ENCODE measurements around the gene ETFDH.
"Not testable (repeated sequence)": the region's sequence is repeated elsewhere in the genome, so short reads cannot be mapped to it uniquely, and the experiment has no call there.

ETFDH gene

DNA sequence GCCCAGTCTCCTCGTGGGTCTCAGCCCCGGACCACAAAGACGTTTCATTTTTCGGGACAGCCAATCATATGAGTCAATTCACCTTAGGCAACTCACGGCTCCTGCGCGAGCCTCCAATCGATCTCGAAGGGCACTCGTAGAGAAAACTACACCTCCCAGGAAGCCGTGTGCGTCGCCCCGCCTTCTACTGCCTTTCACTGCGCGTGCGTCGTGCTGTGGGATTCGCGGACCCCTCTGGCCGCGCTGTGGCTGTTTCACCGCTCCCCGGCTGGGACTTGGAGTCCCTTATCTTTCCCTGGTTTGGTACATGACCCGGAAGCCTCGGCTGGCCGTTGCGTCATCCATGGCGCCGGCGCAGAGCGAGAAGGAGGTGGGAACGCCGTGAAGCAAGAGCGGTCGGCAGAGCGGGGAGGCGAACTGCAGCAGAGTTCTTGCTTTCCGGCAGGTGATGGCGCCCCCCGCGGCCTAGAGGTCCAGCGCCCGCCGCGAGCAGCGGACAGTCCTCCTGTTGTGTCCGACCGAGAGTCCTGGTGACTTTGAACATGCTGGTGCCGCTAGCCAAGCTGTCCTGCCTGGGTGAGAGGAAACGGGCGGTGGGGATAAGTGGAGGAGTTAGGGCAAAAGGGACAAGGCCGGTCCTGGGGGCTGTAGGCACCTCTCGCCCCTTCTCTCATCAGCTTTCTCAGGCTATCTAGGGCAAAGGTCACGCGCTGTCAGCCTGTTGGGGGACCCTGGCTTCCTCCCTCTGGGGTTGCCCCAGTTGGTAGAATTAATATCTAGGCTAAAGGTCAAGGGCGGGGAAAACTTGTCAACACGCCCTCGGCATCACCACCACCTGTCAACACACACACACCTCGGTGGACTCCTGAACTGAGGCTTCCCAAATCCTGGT, at the start of gene ETFDH:
Gene ETFDH (plus strand): TSS at position 382 of the 892 bp plus-strand sequence. CDS start 161 bp downstream, at position 543.
- DNase-seq, result peak; percentile 99

DNA sequence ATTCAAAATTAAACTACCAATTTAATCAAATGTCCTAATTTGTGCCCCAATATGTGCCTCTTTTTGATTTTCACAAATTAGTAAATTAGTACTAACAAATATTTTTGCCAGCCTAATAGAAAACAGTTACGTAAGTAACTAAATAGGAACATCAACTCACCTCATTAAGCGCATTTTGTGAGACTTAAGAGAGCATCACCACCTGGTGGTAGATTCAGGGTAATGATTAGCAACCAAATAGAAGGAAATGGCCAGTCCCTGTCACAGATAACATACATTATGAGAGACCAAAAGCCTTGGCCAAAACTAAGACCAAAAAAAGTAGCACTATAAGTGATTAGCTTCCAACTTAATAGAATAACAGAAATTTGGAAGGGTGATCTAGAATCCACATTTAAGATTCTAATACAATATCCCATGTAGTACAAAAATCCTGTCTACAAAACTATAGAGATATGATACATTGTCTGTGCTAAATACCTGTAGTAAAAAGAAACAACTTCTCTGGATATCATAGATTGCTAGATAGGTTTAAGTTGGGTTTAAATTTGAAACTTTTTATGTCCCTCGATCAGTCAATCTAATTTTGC, 47.1 kb upstream of the ETFDH start:
- peak; percentile 23 for DNase-seq

DNA sequence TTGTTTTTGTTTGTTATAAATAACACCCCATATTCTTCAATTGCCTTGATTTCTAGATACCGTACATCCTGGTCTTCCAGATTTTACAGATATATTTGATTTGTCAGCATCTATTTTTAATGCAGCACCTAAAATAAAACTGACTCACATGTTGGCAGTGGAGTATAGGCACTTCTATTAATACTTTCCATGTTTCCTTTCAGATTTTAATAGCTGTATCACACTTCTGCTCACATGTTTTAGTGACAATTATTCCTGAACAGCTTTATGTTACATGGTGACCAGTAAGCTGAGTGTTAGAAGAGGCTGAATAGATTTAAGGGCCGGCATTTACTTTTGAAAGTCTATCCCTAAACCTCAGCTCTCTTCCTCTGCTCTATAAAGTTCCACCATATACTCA, 46.6 kb upstream of the ETFDH start:
- no peak for DNase-seq

DNA sequence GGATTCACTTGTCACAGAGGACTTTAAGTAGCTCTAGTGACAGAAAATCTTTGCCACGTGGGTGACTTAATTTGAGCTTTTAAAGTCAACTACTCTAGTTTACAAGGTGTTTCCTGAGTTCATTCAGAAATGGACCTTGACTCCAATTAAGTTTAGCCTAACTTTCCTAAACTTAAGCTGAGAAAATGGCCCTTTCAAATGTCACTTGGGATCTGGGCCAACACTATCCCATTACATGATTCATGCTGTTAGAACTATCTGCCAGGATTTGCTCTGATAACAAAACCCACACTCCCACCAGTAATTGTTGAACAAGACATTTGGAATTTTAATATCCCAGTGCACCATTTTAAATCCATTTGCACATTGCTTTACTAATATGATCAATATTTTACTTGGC, 41.2 kb upstream of the ETFDH start:
- no peak for DNase-seq

DNA sequence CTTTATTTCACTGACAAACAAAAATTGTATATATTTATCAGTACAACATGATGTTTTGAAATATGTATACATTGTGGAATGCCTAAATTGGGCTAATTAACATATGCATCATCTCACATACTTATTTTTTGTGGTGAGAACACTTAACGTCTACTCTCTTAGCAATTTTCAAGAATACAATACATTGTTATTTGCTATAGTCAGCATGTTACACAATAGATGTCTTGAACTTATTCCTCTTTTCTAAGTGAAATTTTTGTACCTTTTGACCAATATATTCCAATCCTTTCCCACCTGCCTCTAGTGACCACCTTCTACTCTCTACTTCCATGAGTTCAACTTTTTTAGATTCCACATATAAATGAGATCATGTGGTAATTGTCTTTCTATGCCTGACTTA, 35.5 kb upstream of the ETFDH start:
- DNase-seq, result no peak

- no peak for DNase-seq
These were observed 27.7 kb upstream of the ETFDH start for GRCh38 chr4:158644356-158644755.

- DNase-seq, result no peak
These were observed 27.3 kb upstream of the ETFDH start for GRCh38 chr4:158644760-158645159.

GRCh38 chr4:158649111-158649680, 22.9 kb upstream of the ETFDH start:
- no peak for DNase-seq

- DNase-seq, result no peak
These were observed 19.2 kb upstream of the ETFDH start for GRCh38 chr4:158652920-158653319.

- no peak for DNase-seq
These were observed 15.7 kb upstream of the ETFDH start for GRCh38 chr4:158656439-158656838.

- DNase-seq, result no peak
These were observed 14.8 kb upstream of the ETFDH start for GRCh38 chr4:158657291-158657690.

GRCh38 chr4:158663255-158663654, 8.8 kb upstream of the ETFDH start:
- not testable (repeated sequence) for DNase-seq

GRCh38 chr4:158663707-158664625, 8.1 kb upstream of the ETFDH start:
- DNase-seq, result not testable (repeated sequence)

DNA sequence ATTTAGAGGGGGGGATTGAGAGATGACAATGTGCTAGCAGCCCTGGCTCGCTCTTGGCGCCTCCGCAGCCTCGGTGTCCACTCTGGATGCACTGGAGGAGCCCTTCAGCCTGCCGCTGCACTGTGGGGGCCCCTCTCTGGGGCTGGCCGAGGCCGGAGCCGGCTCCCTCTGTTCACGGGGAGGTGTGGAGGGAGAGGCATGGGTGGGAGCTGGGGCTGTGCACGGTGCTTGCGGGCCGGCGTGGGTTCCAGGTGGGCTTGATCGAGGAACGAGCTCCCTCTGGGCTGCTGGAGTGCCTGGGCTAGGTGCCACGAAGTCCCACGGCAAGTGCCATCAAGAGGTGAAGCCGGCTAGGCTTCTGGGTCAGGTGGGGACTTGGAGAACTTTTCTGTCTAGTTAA, 7.3 kb upstream of the ETFDH start:
- no peak for DNase-seq

DNA sequence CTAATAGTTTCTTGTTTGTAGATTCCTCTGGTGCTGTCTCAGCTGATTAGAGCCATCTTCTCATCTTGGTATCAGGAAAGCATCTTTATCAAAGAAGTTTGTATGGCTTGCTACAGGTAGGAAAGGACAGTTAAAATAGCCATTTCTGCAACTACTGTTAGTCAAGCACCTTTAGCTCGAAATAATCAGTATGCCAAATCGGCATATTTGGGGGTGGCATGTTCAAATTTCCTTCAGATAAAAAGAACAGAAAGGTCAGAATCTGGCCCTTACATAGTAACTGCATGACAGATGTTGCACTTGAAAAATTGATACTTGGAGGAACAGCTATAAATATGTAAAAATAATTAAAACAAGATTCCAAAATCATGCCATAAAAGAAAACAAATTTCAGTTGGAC, 5.2 kb upstream of the ETFDH start:
- DNase-seq, result no peak

- DNase-seq, result peak; percentile 26
These were observed 4.4 kb upstream of the ETFDH start for GRCh38 chr4:158667651-158668198.

GRCh38 chr4:158669310-158669709, 2.8 kb upstream of the ETFDH start:
- DNase-seq, result no peak

GRCh38 chr4:158670975-158671664, 976 bp upstream of the ETFDH start:
- peak; percentile 78 for DNase-seq

GRCh38 chr4:158671665-158671914, 506 bp upstream of the ETFDH start, which contains the start of gene C4orf46:
TSS of gene C4orf46 (minus strand) at chr4:158671887. CDS start at chr4:158671801, 86 bp downstream.
- DNase-seq, result no peak

DNA sequence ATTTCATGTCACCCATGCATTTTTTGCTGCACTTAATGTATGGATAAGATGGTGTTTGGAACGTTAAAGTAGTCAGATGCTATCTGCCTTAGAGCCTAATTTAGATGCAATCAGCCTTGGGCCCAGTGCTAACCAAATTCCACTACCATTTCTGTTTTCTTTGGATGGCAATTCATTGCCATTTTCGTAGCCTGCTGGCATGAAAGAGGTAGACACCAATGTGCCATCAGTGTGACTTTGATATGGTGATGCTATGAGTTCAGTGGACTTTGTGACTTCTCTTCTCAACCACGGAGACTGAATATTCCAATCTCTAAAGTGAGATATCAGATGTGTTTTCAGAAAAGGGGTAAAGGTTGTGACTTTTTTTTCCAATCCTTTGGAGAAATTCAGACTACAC, 1.5 kb downstream of the ETFDH start:
- no peak for DNase-seq

GRCh38 chr4:158676076-158676475, 4.0 kb downstream of the ETFDH start:
- no peak for DNase-seq

- DNase-seq, result no peak
These were observed 6.7 kb downstream of the ETFDH start for GRCh38 chr4:158678767-158679166.
